ENCODE data around the gene MCF2L. TPM values are rescaled to one million over a fixed set of nuclear protein-coding genes. Genes with fewer than 3 reads are reported as not detected.

The MCF2L gene
- total RNA-seq, 1 donor from 2014 or later = 8.3 TPM

DNA sequence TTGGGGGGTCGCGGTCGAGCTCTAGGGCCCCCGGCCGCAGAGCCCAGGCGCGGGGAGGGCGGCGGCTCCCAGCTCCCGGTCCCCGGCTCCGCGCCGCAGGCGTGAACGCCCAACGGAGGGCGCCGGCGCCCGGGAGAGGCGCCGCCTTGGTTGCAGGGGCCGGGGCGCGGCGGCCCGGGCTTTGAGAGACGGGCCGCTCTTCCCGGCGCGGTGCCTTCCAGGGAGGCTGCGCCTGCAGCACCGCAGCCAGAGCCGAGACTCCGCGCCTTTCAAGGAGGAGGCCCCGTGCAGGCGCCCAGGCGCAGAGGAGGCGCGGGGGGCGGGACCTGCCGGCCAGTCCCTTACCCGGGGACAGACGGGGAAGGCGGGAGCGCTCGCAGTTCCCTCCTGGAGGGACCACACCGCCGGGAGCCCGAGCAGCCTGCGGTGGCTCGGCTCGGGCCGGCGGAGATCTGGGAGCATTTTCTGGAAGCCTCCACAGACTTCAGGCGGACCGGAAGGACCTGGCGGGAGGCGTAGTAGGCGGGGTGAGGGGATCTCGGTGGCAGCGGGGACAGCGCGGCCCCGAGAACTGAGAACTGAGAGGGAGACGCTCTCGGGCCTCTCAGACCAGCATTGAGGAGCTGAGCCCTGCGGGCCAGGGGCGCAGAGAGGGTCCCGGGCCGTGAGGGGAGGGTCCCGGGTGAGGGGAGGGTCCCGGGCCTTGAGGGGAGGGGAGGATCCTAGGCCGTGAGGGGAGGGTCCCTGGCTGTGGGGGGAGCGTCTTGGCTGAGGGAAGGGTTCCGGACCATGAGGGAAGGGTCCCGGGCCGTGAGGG is 25.5 kb upstream of the MCF2L start:
- no peak for DNase-seq (ENCODE audit: low read depth)

DNA sequence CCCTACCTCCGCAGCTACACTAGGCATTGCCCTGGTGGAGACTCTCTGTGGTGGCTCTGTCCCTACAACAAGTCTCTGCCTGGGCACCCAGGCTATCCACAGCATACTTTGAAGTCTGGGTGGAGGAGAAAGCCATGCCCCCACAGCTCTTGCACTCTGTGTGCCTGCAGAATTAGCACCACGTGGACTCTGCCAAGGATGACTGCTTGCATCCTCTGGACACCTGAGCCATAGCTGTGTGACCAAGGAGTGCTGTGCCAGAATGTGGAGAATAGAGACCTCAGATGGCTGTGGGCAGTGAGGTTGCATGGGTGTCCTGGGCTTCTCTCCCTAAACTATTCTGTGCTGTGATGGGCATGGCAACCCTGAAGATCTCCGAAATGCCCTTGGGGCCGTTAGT is 21.2 kb upstream of the MCF2L start:
- no peak for DNase-seq (ENCODE audit: low read depth)

DNA sequence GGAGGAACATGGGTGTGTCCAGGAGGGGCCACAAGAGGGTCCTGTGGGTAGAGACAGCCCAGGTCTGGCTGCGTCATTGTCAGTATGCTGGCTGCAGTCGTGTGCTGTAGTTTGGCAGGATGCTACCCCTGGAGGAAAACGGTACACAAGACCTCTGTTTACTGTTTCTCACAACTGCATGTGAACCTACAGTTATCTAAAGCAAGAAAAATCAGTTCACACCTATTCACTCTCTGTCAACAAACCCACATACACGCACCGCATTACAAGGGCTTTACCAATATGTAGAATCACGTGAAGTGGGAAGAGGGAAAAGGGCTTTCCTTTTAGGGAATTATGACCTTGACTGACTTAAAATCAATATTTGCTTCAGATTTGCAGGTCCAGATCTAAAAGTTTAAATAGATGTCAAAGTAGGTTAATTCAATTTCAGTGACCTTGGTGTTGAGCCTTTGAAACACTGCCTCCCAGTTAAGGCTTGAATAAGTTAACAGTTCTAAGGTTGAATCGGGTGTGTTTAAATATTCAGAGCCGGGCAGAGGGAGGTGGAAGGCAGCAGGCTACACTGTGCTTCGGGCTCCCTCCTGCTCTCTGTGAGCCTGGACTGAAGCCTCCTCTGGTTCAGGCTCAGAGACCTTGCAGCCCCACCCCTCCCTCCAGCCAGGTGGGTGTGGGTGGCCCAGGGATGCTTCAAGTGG is 17.2 kb upstream of the MCF2L start:
- DNase-seq (ENCODE audit: low read depth) = no peak

DNA sequence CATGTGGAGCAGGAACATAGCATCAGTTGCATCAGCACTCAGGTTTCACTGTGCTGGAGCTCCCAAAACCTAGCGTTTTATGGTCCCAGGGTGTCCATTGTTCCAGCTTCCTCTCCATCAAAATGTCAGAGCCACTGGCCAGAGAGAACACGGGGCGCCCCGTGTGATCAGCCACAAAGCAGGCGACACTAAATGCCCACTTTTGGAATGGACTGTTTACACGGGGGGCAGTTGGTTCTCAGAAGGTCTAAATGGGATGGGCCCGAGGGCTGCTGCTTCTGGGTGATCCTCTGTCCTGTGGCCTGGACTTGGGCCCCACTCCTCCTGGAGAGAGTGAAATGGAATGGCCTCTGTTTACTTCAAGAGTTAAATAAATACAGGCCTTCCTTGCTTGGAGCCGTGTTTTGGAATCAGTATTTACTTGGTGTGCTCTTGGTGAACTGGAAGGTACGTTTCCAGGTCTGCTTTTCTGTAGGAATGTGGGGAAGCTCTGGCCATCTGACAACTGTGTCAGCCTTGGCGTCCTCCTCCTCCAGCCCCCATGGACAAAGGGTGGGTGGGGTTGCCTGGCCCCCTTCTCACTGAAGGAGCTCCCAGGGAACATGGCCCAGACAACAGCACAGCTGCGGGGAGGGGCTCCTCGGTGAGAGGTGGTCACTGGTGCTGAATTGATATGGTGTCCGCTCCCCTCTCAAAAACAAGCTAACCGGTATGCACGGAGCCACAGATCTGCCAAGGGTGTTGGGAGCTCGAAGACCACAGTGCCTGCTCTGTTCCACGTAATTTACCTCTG is 16.1 kb upstream of the MCF2L start:
- no peak for DNase-seq (ENCODE audit: low read depth)

DNA sequence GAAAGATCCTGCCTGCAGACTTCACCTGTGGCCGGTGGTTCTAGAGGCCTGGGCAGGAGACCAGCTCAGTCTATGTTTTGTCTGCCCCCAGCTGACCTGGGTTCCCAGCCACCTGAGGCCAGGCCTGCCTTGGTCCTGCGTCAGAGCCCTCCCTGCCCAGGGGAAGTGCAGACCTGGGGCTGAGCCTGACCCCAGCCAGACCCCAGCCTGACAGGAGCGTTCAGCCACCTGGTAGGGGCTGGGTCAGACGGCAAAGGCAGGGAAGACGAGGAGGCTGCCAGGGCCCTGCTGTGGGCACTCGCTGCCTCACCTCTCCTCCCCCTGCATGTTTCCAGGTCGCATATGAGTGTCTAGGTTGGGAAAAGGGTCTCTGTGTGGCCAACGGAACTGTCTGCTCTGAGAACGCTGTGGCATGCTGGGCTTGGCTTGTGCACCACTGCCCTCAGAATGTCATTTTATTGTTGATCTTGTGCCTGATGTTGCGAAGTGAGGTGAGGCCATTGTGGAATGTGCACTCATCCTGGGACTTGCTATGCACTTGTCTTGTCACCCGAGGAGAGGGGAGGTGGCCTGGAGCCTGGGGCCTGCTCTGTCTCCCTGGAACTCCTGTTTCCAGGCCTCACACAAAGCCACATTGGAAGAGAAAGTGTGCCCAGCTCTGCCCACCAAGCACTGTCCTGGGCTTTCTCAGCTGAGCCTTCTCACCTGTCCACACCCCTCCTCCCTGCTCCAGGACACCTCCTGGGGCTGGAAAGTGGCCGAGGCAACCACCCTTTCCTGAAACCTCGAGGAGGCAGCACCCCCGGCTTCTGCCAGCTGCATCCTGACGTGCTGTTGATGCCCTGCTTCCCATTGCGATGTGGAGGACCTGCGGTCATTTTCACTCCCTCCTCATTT is 15.2 kb upstream of the MCF2L start:
- no peak for DNase-seq (ENCODE audit: low read depth)

DNA sequence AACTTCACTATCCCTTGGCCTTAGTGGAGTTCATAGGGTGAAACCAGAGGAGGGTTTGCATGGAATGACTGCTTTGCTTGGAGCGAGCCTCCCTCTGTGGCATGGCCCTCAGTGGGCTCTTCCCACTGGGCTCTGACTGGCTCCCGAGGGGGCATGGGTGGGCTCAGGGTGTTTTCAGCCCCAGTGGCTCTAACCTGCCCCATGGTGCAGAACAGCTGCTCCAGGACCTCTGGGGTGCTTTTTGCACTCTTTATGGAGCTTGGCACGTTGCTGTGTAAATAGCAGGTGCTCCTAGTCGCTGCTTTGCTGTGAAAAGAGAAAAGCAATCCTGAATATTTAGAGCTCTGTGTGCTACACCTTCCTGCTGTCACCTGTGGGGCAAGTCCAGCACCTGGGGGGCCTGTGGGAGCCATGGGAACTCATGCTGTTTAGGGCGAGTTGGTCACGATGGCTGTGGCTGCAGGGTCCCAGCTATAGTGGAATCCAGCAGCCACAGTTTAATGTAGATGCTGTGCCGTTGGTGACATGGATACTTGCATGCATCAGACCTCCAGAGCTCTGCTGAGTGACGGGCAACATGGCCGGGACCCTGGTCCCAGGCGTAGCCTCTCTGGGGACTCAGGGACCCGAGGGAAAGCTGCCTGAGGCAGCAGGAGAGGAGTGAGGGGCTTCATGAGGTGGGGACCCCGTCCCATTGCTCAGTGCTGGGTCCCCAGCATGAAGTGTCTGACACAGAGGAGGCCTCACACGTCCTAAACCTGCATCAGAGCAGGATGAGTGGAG is 14.3 kb upstream of the MCF2L start:
- DNase-seq (ENCODE audit: low read depth) = no peak

DNA sequence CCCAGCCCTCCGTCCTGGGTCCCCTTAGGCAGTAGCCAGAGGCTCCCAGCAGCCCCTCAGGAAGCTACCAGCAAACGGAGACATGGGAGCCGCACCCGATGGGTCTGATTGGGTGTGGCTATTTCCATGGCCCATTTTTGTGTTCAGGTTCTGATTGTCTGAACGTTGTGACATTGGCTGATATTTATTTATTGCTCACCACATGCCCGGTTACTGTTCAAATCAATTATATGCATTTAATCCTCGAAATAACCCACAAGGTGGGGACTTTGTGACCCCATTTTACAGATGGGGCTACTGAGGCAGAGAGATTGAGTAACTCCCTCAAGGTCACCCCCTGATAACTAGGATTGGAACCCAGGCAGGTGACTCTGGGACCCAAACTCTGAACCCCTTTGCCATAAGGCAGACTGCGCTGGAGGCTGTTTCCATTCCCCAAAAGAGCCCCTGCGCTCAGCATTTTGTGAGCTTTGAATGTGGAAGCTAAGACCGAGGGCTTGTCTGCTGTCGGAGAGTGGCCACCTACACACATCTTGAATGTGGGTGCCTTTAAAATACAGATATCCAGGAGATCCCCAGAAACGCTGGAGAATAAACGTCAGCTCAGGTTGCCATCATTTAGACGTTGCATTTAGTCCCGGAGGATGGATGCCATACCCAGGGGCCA is 13.6 kb upstream of the MCF2L start:
- no peak for DNase-seq (ENCODE audit: low read depth)

DNA sequence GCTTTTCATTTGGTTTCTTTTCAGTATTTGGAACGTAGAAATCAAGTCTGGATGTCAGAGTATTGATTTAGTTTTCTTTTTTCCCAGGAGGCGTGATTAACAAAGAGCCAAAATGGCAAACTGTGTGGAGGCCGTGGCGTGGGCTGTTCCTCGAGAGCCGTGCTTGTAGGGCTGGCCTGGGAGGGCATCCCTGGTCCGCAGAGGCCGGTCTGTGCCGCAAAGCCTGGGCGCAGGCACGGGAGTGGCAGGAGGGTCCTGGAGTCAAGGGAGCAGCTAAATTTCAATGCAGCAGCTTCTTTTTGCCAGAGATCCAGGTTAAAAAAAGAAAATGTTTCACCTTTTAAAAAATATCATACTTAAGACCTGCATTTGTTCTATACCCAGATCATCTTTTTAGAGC is 13.1 kb upstream of the MCF2L start:
- DNase-seq (ENCODE audit: low read depth) = no peak

DNA sequence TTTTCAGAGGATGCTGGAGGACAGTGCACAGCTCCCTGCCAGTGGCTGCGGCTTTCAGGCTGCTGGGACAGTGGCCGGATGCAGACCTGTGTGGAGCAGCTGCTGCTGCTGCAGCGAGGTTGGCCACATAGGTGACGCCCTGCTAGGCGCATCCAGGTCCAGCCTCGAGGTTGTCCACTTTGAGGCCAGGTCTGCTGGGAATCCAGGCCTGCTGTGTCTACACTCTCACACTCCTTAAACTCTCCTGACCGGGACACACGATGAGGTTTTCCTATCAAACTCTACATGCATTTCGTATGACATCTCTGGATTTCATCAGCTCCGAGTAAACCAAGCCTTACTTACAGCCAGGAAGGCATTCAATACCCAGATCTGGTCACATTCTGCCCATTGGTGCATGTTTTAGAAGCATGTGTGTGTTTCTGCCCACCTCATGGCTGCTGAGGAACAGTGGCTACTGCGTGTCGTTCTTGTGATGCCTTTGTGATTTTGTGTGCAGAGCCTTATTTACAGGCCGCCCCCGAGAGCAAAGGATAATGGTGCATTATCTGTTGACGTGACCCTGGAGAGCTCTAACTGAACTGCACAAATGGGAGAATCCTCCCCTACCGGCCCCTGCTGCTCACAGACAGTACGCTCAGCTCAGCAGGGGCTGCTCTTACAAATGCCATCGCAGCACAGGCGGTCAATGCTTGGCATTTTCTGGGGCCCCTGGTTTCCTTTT is 12.3 kb upstream of the MCF2L start:
- DNase-seq (ENCODE audit: low read depth) = no peak

DNA sequence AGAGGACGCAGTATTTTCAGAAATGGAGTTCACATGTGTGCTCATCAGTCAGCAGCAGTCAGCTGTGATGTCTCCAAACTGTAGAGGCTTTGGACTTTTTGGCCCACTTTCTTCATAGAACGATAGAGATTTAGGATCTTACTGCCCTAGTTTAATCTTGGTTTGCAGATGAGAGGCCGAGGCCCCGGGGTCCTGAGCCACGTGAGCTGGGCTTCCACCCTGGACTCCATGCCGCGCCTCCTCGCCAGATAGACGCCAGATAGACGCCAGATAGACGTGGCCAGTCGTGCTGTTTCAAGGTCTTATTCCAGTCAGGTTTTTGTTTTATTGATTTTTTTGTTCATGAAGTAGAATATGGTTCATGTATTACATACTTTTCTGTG is 11.7 kb upstream of the MCF2L start:
- DNase-seq (ENCODE audit: low read depth) = no peak

DNA sequence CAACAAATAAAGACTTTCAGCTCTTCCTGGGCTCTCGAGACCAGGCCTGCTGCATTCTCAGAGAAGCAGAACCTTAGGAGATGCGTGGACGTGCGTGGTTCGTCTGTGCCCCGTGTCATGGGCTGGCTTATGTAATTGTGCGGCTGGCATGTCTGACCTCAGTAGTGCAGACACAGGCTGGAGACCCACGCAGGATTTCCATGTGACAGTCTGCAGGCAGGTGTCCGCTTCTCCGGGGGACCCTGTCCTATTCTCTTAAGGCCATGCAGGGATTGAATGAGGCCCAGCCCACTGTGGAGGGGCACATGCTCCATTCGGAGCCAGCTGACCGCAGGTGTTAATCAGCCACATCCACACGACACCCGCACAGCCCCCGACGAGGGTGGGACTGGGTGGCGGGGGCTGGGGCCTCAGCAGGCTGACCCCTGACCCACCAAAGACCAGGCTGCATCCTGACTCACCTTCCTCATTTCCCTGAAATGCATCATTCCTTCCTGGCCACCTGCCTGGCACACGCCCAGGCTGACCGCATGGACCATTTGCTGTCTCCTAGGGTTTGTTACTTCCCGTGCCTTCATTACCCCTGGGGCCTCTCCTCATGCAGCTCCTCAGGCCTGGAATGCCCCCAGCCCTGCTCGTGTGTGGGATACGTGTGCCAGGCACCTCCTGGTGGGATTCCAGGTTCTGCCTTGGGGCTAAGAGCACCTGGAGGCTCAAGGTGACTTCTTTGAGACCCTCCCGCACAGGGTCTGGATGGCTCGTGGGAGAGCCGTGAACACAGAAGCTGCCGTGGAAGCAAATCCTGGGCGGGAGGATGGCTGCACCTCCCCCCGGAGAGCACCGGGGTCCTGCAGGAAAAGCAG is 10.7 kb upstream of the MCF2L start:
- DNase-seq (ENCODE audit: low read depth) = peak; percentile 5

DNA sequence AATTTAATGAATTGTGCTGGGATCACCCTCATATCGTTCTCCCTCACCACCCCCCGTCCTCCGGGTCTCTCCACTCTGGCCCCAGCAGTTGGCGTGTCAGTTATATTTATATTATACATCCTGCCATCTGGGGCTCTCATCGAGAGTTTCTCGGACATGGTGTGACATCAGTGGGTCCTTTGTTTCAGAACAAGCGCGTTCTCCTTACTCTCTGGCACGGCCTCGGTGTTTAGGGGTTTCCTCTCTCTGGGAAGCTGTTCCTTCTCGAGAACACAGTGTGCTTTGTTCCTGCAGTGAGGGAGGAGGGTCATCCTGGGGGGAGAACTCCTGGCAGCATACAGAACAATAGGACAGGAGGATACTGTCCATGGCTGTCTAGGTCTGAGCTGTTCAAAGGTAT is 9.8 kb upstream of the MCF2L start:
- DNase-seq (ENCODE audit: low read depth) = no peak

DNA sequence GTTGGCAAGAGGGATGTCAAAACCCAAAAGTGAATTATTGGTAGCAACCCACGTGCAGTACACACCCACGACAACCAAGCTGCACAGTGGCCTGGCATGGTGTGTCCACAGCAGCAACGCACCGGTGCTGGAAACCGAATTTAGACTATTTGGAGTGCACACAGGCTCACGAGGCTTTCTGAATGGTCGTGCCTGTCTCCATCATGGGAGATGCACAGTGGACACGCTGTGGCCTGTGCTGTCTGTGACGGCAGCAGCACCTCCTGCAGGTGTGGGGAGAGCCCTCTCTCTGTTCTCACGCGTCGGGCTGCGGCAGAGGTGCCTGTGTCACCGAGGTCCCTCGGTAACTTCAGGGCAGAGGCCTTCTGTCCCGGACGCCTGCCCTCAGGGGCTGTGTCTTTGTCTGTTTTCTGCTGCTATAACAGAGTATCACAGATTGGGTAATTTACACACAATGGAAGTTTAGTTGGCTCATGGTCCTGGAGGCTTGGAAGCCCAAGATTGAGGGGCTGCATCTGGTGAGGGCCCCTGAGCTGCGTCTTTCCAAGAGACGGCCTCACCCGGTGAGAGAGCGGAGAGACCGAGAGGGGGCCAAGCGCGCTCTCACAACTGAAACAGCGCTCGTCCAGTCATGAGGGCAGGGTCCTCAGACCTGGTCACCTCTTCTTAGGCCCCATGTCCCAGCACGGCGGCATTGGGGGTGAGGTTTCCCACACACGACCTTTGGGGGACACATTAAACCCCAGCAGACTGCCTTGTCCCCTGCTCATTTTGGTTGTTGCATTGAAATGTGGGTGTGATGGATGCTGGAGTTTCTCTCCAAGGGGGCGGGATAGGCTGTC is 9.1 kb upstream of the MCF2L start:
- DNase-seq (ENCODE audit: low read depth) = no peak

DNA sequence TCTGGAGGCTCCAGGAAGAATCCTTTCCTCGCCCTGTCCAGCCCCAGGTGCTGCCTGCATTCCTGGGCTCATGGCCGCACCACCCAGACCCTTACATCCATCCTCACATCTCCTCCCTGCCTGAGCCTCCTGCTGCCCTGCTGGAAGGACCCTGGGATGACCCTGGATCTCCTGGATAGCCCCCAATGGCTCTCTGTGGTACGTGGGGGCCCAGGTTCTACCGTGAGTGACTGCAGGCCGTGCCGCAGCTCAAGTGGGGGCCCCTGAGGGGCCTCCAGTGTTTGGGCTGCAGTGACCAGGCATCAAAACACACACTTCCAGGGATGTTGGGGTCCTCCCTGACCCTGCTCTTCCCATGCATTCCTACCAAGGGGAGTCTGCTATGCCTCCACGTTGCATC is 8.3 kb upstream of the MCF2L start:
- no peak for DNase-seq (ENCODE audit: low read depth)

DNA sequence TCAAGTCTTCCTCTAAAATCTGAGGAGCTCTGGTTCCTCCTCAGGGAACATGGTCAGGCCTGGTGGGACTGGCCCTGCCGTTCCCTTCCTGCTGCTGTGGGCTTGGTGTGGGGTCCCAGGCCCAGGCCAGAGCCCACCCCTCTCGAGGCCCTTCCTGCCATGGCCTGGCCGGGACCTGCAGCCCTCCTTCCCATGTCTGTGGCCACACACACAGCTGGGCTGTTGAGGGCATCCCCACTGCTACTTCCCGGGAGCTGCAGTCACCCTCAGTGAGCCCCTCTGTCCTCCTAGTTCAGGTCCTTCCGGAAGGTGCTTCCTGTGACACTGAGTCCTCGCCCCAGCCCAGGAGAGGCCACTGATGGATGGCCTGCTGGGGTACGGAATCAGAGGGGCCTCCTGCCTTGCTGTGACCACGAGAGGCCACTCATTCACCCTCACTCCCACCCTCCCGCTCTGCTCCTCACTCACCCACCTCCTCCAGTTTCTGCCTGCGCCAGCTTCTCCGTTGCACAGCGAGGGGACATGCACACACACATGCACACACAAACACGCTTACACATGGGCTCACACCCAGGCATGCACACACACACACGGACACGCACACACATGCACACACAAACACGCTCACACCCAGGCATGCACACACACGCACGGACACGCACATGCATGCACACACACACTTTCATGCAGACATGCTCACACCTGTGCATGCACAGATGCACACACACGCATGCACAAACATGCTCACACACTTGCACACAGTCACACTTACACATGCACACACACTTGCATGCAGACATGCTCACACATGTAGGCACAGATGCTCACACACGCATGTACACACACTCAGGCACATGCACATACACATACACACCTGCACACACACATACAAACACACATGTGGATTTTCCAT is 7.3 kb upstream of the MCF2L start:
- no peak for DNase-seq (ENCODE audit: low read depth)

DNA sequence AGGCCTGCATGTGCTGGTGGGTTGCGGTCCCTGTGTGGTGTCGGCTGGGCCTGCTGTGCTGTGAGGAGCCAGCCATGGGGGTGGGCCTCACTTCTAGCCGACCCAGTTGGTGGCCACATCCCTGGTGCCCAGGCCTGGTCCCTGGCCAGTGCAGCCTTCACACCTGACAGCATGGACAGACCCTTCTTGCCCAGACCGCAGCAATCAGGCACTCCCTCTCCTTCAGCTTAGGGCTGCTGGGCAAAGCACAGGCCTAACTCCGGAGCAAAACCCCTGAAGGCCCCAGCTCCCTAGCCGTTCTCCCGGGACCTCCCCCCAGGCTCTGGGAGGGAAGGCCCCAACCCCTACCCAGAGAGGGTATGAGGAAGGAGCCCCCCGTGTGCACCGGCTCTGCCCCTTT is 6.6 kb upstream of the MCF2L start:
- no peak for DNase-seq (ENCODE audit: low read depth)
